Measurements from ENCODE around the gene GLB1L3.
"Not testable (repeated sequence)": the region's sequence is repeated elsewhere in the genome, so short reads cannot be mapped to it uniquely, and the experiment has no call there.

GRCh38 chr11:134281635-134282034, 5.5 kb downstream of the GLB1L3 start:
- TF ChIP-seq, protein P1, sequence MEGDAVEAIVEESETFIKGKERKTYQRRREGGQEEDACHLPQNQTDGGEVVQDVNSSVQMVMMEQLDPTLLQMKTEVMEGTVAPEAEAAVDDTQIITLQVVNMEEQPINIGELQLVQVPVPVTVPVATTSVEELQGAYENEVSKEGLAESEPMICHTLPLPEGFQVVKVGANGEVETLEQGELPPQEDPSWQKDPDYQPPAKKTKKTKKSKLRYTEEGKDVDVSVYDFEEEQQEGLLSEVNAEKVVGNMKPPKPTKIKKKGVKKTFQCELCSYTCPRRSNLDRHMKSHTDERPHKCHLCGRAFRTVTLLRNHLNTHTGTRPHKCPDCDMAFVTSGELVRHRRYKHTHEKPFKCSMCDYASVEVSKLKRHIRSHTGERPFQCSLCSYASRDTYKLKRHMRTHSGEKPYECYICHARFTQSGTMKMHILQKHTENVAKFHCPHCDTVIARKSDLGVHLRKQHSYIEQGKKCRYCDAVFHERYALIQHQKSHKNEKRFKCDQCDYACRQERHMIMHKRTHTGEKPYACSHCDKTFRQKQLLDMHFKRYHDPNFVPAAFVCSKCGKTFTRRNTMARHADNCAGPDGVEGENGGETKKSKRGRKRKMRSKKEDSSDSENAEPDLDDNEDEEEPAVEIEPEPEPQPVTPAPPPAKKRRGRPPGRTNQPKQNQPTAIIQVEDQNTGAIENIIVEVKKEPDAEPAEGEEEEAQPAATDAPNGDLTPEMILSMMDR (optimal IDR thresholded peaks at IDR 0.05 in 1 of 3, IDR thresholded peaks at IDR 0.05 in 1 of 3, conservative IDR thresholded peaks at IDR 0.05 in 1 of 3; ENCODE audit: extremely low read depth in 1 of 3, insufficient read depth in 2 of 3, low read length in 3 of 3) = not testable (repeated sequence)
- not testable (repeated sequence) for TF ChIP-seq EZH2 (IDR thresholded peaks at IDR 0.05; ENCODE audit: low read length)

All from keratinocyte (primary cell).